ENCODE data around the gene PACRG. TPM values are rescaled to one million over a fixed set of nuclear protein-coding genes. Genes with fewer than 3 reads are reported as not detected.
A peak's percentile ranks its signal among the peaks of the same experiment; 100 is the strongest.

The PACRG gene
- polyA plus RNA-seq, 1 of the 3 experiments (the other 2 are of a cell fraction) = 0.56 TPM

DNA sequence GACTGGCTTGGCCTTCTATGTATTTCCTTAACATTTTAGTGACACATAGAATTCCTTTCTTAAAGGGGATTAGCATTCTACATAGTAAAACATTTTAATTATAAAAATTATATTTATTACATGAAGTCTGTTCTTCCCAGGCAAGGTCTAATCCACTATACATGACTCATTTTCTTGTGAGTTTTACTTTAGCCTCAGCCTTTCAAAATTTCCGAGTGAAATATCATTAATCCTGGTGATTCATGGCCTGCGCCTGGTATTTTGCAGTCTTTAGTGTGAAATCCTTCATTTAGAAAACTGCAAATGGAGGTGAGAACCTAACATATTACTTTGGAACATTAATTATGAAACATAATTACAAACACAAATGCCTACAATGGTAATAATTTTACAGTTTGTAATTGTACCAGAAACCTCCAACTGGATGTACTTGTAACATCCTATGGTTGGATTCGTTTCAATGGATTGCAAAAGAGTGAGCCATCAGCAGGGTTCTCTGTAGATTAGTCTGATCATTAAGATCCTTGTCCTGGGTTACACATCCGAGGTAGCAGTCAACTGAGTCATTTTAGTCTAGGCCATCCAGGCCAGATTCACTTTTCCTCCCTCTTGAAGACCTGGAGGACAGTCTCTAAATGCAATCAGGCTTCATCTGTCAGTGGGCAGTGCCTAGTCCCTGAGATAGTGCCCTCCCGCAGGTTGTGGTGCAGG, 272.0 kb downstream of the PACRG start:
- Histone ChIP-seq H3K27ac (ENCODE audit: low read depth in 2 of 2, low read length in 1 of 2) (peak overlapping the region in 1 of 2 experiments; percentile 68; a peak in 2 of 4 replicates), H3K9ac (no peak overlapping the region), H3K4me1 (ENCODE audit: control insufficient read depth in 1 of 2, insufficient read depth in 2 of 2, low read depth in 1 of 2, low read length in 1 of 2) (no peaks in the 10 kb centered on the region; a peak in 1 of 4 replicates), H3F3A (replicated peaks; ENCODE audit: insufficient read depth) (peaks cover 4% of the 10 kb centered on the region), H3K4me2 (no peak overlapping the region), H4K20me1 (ENCODE audit: insufficient read depth) (no peaks in the 10 kb centered on the region), H3K9me3 (no peaks in the 10 kb centered on the region), H3K9me2 (no peaks in the 10 kb centered on the region), H3K36me3 (replicated peaks in 1 of 2; ENCODE audit: control insufficient read depth in 1 of 2, insufficient read depth in 2 of 2, low read length in 1 of 2) (no peaks in the 10 kb centered on the region), H2AFZ (ENCODE audit: low read depth) (no peak overlapping the region), H3K4me3 (ENCODE audit: low read depth in 2 of 2, low read length in 1 of 2) (no peak overlapping the region), H3K27me3 (ENCODE audit: insufficient read depth) (no peaks in the 10 kb centered on the region), H3K79me2 (ENCODE audit: insufficient read depth) (no peaks in the 10 kb centered on the region)
- TF ChIP-seq MAX (IDR thresholded peaks at IDR 0.05; ENCODE audit: low read depth) = no peak
- TF ChIP-seq NFIC (IDR thresholded peaks at IDR 0.05; ENCODE audit: borderline replicate concordance) = peak; percentile 18; the same call in 1 of the 2 replicates
- TF ChIP-seq FOSL2 (IDR thresholded peaks at IDR 0.05; ENCODE audit: borderline replicate concordance, low read depth) = 0 out of 2 replicates have a peak, but pooled peaks have one; percentile 13
- 48% methylated on average over 4 of the region's 5 CpGs for WGBS (ENCODE audit: low lambda C conversion rate)
- no peak for DNase-seq
- CTCF ChIA-PET = no interaction called here
- POLR2A ChIA-PET = no interaction called here

GRCh38 chr6:163001330-163001729, 273.6 kb downstream of the PACRG start:
- Histone ChIP-seq H3F3A (replicated peaks; ENCODE audit: insufficient read depth) (peaks cover 4% of the 10 kb centered on the region), H4K20me1 (ENCODE audit: insufficient read depth) (no peaks in the 10 kb centered on the region), H3K27ac (ENCODE audit: low read depth in 2 of 2, low read length in 1 of 2) (no peak overlapping the region), H3K4me1 (ENCODE audit: control insufficient read depth in 1 of 2, insufficient read depth in 2 of 2, low read depth in 1 of 2, low read length in 1 of 2) (no peaks in the 10 kb centered on the region; a peak in 1 of 4 replicates), H3K9ac (no peak overlapping the region), H3K36me3 (replicated peaks in 1 of 2; ENCODE audit: control insufficient read depth in 1 of 2, insufficient read depth in 2 of 2, low read length in 1 of 2) (no peaks in the 10 kb centered on the region), H3K9me2 (no peaks in the 10 kb centered on the region), H3K79me2 (ENCODE audit: insufficient read depth) (no peaks in the 10 kb centered on the region), H3K27me3 (ENCODE audit: insufficient read depth) (no peaks in the 10 kb centered on the region), H3K4me2 (no peak overlapping the region), H3K4me3 (ENCODE audit: low read depth in 2 of 2, low read length in 1 of 2) (no peak overlapping the region), H3K9me3 (no peaks in the 10 kb centered on the region), H2AFZ (ENCODE audit: low read depth) (no peak overlapping the region)
- ChIA-PET POLR2A (no interaction called here), CTCF (no interaction called here)
- WGBS (ENCODE audit: low lambda C conversion rate) = 57% methylated on average over 3 of the region's 3 CpGs
- TF ChIP-seq MAX (IDR thresholded peaks at IDR 0.05; ENCODE audit: low read depth) (no peak), RCOR1 (IDR thresholded peaks at IDR 0.05; ENCODE audit: low read length) (no peak), TCF12 (IDR thresholded peaks at IDR 0.05) (no peak), USF1 (IDR thresholded peaks at IDR 0.05; ENCODE audit: borderline replicate concordance, low read depth) (no peak), CTCF (IDR thresholded peaks at IDR 0.05) (no peak), MEF2A (IDR thresholded peaks at IDR 0.05; ENCODE audit: borderline replicate concordance, low read depth) (no peak), TEAD4 (IDR thresholded peaks at IDR 0.05; ENCODE audit: borderline replicate concordance, insufficient read depth) (no peak)
- TF ChIP-seq, protein P1, sequence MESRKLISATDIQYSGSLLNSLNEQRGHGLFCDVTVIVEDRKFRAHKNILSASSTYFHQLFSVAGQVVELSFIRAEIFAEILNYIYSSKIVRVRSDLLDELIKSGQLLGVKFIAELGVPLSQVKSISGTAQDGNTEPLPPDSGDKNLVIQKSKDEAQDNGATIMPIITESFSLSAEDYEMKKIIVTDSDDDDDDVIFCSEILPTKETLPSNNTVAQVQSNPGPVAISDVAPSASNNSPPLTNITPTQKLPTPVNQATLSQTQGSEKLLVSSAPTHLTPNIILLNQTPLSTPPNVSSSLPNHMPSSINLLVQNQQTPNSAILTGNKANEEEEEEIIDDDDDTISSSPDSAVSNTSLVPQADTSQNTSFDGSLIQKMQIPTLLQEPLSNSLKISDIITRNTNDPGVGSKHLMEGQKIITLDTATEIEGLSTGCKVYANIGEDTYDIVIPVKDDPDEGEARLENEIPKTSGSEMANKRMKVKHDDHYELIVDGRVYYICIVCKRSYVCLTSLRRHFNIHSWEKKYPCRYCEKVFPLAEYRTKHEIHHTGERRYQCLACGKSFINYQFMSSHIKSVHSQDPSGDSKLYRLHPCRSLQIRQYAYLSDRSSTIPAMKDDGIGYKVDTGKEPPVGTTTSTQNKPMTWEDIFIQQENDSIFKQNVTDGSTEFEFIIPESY (IDR thresholded peaks at IDR 0.05; ENCODE audit: borderline replicate concordance, low read depth) = no peak
- DNase-seq = no peak
